ENCODE measurements around the gene ADGRG3. TPM values are rescaled to one million over a fixed set of nuclear protein-coding genes. Genes with fewer than 3 reads are reported as not detected.

The ADGRG3 gene
- total RNA-seq, 1 experiment from 2014 or later = not detected

DNA sequence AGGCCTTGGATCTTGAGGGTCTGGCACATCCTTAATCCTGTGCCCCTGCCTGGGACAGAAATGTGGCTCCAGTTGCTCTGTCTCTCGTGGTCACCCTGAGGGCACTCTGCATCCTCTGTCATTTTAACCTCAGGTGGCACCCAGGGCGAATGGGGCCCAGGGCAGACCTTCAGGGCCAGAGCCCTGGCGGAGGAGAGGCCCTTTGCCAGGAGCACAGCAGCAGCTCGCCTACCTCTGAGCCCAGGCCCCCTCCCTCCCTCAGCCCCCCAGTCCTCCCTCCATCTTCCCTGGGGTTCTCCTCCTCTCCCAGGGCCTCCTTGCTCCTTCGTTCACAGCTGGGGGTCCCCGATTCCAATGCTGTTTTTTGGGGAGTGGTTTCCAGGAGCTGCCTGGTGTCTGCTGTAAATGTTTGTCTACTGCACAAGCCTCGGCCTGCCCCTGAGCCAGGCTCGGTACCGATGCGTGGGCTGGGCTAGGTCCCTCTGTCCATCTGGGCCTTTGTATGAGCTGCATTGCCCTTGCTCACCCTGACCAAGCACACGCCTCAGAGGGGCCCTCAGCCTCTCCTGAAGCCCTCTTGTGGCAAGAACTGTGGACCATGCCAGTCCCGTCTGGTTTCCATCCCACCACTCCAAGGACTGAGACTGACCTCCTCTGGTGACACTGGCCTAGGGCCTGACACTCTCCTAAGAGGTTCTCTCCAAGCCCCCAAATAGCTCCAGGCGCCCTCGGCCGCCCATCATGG lies 4.0 kb upstream of the ADGRG3 start:
- no peak overlapping the region for H3K4me3 ChIP-seq
- no peaks in the 10 kb centered on the region for H3K79me2 ChIP-seq (ENCODE audit: low read depth)
- POLR2A ChIA-PET (ENCODE audit: unreplicated experiment) = interaction anchor here (0.5 to 0.6 kb wide), 2 partner anchors 43 to 268 kb away, joined by 5 to 7 read pairs; no protein-coding TSS in a partner anchor
- H4K20me1 ChIP-seq (ENCODE audit: insufficient read depth) = no peaks in the 10 kb centered on the region
- H3K27ac ChIP-seq = no peak overlapping the region
- intact Hi-C loops (cut with micrococcal nuclease; ENCODE audit: unreplicated experiment) = no loop called here
- H2AFZ ChIP-seq = no peak overlapping the region
- no TSS peak for BruUV-seq (replicated peaks)
- H3K27me3 ChIP-seq (ENCODE audit: insufficient read depth, low read depth) = no peaks in the 10 kb centered on the region
- H3K4me1 ChIP-seq (replicated peaks; ENCODE audit: insufficient read depth) = peaks cover 18% of the 10 kb centered on the region
- TF ChIP-seq EZH2 (IDR thresholded peaks at IDR 0.05; ENCODE audit: low read depth) = no peak
- TF ChIP-seq, protein P1, sequence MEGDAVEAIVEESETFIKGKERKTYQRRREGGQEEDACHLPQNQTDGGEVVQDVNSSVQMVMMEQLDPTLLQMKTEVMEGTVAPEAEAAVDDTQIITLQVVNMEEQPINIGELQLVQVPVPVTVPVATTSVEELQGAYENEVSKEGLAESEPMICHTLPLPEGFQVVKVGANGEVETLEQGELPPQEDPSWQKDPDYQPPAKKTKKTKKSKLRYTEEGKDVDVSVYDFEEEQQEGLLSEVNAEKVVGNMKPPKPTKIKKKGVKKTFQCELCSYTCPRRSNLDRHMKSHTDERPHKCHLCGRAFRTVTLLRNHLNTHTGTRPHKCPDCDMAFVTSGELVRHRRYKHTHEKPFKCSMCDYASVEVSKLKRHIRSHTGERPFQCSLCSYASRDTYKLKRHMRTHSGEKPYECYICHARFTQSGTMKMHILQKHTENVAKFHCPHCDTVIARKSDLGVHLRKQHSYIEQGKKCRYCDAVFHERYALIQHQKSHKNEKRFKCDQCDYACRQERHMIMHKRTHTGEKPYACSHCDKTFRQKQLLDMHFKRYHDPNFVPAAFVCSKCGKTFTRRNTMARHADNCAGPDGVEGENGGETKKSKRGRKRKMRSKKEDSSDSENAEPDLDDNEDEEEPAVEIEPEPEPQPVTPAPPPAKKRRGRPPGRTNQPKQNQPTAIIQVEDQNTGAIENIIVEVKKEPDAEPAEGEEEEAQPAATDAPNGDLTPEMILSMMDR (conservative IDR thresholded peaks at IDR 0.05) = no peak
- H3K9me3 ChIP-seq (ENCODE audit: insufficient read depth, low read depth) = no peaks in the 10 kb centered on the region
- H3K9me2 ChIP-seq (ENCODE audit: insufficient read depth) = no peaks in the 10 kb centered on the region
- no peak overlapping the region for H3K4me2 ChIP-seq
- no peak for DNase-seq
- peaks cover 15% of the 10 kb centered on the region for H3F3A ChIP-seq (ENCODE audit: insufficient read depth, low read depth)
- CTCF ChIA-PET = interaction anchor here (0.6 to 0.7 kb wide), 2 partner anchors 17 to 220 kb away, joined by 6 read pairs; no protein-coding TSS in a partner anchor
- H3K36me3 ChIP-seq (ENCODE audit: low read depth) = no peaks in the 10 kb centered on the region

DNA sequence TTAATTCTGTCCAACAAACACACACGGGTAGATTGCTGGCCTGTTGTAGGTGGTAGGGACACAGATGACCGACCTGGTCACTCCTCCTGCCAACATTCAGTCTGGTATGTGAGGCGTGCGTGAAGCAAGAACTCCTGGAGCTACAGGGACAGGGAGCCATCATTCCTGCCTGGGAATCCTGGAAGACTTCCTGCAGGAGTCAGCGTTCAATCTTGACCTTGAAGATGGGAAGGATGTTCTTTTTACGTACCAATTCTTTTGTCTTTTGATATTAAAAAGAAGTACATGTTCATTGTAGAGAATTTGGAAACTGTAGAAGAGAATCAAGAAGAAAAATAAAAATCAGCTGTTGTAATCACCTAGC lies 3.5 kb upstream of the ADGRG3 start:
- ChIA-PET CTCF (interaction anchor here (0.6 to 0.7 kb wide), 3 partner anchors 18 to 335 kb away, joined by 4 to 6 read pairs (median 6); no protein-coding TSS in a partner anchor), POLR2A (ENCODE audit: unreplicated experiment) (interaction anchor here (0.5 kb wide), 1 partner anchor 267 kb away, joined by 5 read pairs; no protein-coding TSS in a partner anchor)
- no peaks in the 10 kb centered on the region for H3K9me3 ChIP-seq (ENCODE audit: insufficient read depth, low read depth)
- H3K4me1 ChIP-seq (replicated peaks; ENCODE audit: insufficient read depth) = peaks cover 18% of the 10 kb centered on the region
- no peak overlapping the region for H3K4me2 ChIP-seq
- H3K27ac ChIP-seq = no peak overlapping the region
- intact Hi-C loops (cut with micrococcal nuclease; ENCODE audit: unreplicated experiment) = no loop called here
- BruUV-seq (replicated peaks) = TSS peak; percentile 15
- DNase-seq = no peak
- H3F3A ChIP-seq (ENCODE audit: insufficient read depth, low read depth) = peaks cover 15% of the 10 kb centered on the region
- H3K4me3 ChIP-seq = no peak overlapping the region
- TF ChIP-seq, protein P1 (conservative IDR thresholded peaks at IDR 0.05) = no peak
- TF ChIP-seq EZH2 (IDR thresholded peaks at IDR 0.05; ENCODE audit: low read depth) = no peak
- no peaks in the 10 kb centered on the region for H3K9me2 ChIP-seq (ENCODE audit: insufficient read depth)
- H2AFZ ChIP-seq = no peak overlapping the region
- no peaks in the 10 kb centered on the region for H3K79me2 ChIP-seq (ENCODE audit: low read depth)
- no peaks in the 10 kb centered on the region for H3K27me3 ChIP-seq (ENCODE audit: insufficient read depth, low read depth)
- no peaks in the 10 kb centered on the region for H4K20me1 ChIP-seq (ENCODE audit: insufficient read depth)
- H3K36me3 ChIP-seq (ENCODE audit: low read depth) = no peaks in the 10 kb centered on the region

DNA sequence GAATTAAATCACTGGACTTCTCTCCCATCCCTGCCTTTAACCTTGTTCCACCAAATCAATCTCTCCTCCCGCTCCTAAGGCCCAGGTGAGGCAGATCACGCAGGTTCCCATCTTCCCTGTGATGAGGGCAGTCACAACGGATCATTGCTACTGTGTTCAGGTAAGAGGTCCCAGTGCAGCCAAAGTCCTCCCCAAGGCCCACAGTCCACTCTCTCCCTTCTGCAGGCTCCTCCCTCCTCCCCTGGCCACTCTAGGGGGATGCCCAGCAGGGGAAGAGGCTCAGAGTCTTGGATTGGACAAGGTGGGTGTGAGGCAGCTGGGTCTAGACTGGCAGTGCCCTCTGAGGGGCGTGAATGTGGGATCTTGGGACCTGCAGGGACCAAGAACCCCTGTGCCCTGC lies 2.6 kb upstream of the ADGRG3 start:
- Histone ChIP-seq H3K36me3 (ENCODE audit: low read depth) (no peaks in the 10 kb centered on the region), H2AFZ (no peak overlapping the region), H3K9me2 (ENCODE audit: insufficient read depth) (no peaks in the 10 kb centered on the region), H3K79me2 (ENCODE audit: low read depth) (no peaks in the 10 kb centered on the region), H3F3A (ENCODE audit: insufficient read depth, low read depth) (peaks cover 15% of the 10 kb centered on the region), H3K9me3 (ENCODE audit: insufficient read depth, low read depth) (no peaks in the 10 kb centered on the region), H3K4me2 (no peak overlapping the region), H4K20me1 (ENCODE audit: insufficient read depth) (no peaks in the 10 kb centered on the region), H3K4me3 (no peak overlapping the region), H3K27me3 (ENCODE audit: insufficient read depth, low read depth) (no peaks in the 10 kb centered on the region), H3K4me1 (replicated peaks; ENCODE audit: insufficient read depth) (peaks cover 18% of the 10 kb centered on the region), H3K27ac (no peak overlapping the region)
- ChIA-PET POLR2A (ENCODE audit: unreplicated experiment) (no interaction called here), CTCF (no interaction called here)
- no TSS peak for BruUV-seq (replicated peaks)
- DNase-seq = no peak
- TF ChIP-seq, protein P1 (conservative IDR thresholded peaks at IDR 0.05) = no peak
- no peak for TF ChIP-seq EZH2 (IDR thresholded peaks at IDR 0.05; ENCODE audit: low read depth)
- intact Hi-C loops (cut with micrococcal nuclease; ENCODE audit: unreplicated experiment) = no loop called here

All from PC-9 (cell line).